ENCODE measurements around the gene EFNA5.
"Not testable (repeated sequence)": the region's sequence is repeated elsewhere in the genome, so short reads cannot be mapped to it uniquely, and the experiment has no call there.

Gene EFNA5

DNA sequence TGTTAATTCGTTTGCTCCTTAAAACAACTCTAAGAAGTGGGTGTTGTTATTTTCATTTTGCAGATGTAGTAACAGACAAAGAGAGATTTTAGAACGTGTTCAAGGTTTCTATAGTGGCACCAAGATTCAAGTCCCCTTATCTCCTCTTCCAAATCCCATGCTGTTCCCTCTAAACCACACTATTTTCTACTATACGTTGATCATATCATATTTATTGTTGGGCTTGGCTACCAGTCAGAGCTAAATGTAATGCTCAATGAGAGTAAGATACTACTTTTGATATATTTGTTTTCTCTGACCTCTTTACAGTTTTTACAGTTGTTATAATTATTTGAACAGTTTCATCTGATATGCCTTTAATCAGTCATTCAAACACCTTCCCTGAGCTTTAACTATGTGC is 212.9 kb downstream of the EFNA5 start:
- DNase-seq: no peak
- in situ Hi-C loops (cut with MboI; ENCODE audit: low pct_unique_long_range_greater_than_20kb, low sequenced_read_pairs): no loop called here

GRCh38 chr5:107457138-107457537 is 213.6 kb downstream of the EFNA5 start:
- in situ Hi-C loops (cut with MboI; ENCODE audit: low pct_unique_long_range_greater_than_20kb, low sequenced_read_pairs): no loop called here
- DNase-seq: no peak

GRCh38 chr5:107456281-107456715 is 214.4 kb downstream of the EFNA5 start:
- in situ Hi-C loops (cut with MboI; ENCODE audit: low pct_unique_long_range_greater_than_20kb, low sequenced_read_pairs): no loop called here
- DNase-seq: no peak

DNA sequence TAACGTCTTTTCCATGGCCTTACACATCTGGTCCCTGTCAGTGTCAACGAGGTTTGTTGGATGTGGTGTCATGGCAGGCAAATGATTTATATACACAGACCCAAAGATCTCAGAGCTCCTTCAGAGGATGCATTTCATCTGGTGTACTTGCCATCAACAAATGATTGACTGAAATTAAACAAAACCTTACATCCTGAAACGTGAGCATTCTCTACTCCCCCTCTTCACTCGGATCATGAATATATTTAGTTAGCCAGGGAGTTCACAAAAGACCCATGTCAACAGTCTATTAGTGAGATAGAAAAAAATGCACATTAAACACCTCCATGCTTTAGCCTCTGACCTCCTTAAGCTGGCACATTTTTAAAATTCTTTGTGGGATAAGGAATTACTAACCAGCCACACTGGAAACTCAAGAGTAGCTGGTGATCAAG is 215.6 kb downstream of the EFNA5 start:
- in situ Hi-C loops (cut with MboI; ENCODE audit: low pct_unique_long_range_greater_than_20kb, low sequenced_read_pairs): no loop called here
- no peak for DNase-seq

- in situ Hi-C loops (cut with MboI; ENCODE audit: low pct_unique_long_range_greater_than_20kb, low sequenced_read_pairs); DNase-seq: not testable (repeated sequence)
Observed at GRCh38 chr5:107451827-107452226, 218.9 kb downstream of the EFNA5 start.

DNA sequence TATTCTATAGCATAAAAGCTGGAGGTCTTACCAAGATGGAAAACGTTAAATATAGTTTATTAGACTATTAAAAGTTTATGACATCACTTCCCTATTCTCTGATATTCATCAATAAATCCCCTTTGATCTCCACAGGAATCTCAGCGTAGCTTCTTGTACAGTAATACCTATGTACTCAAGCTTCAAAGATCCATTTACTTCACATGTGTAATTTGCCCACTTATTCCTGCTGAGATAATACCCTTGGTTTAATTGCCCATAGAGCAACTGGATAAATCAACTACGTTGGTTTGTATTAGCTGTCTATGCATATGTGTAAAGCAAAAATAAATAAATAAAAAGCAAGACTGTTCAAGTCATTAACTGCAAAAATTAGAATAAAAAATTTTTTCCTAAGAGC is 219.7 kb downstream of the EFNA5 start:
- DNase-seq: no peak
- in situ Hi-C loops (cut with MboI; ENCODE audit: low pct_unique_long_range_greater_than_20kb, low sequenced_read_pairs): no loop called here

GRCh38 chr5:107450531-107450930 is 220.2 kb downstream of the EFNA5 start:
- in situ Hi-C loops (cut with MboI; ENCODE audit: low pct_unique_long_range_greater_than_20kb, low sequenced_read_pairs): no loop called here

GRCh38 chr5:107449369-107449768 is 221.4 kb downstream of the EFNA5 start:
- in situ Hi-C loops (cut with MboI; ENCODE audit: low pct_unique_long_range_greater_than_20kb, low sequenced_read_pairs): no loop called here
- no peak for DNase-seq

More at GRCh38 chr5:107450531-107450930, 220.2 kb downstream of the EFNA5 start:
- DNase-seq: no peak

DNA sequence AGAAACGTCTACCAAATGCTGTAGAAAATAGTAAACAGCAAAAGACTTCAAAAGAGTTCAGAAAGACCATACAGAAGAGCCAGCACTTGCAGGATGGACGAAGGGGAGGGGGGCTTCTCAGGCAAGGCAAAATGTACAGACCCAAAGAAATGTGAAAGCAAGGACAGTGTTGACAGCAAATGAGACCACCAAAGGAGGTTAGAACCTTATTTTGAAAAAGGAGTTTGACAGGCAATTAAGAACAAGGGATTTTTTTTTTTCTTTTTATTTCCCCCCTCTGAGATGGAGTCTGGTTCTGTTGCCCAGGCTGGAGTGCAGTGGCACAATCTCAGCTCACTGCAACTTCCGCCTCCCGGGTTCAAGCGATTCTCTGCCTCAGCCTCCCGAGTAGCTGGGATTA is 223.2 kb downstream of the EFNA5 start:
- no peak for DNase-seq
- in situ Hi-C loops (cut with MboI; ENCODE audit: low pct_unique_long_range_greater_than_20kb, low sequenced_read_pairs): no loop called here

- no peak for DNase-seq
- in situ Hi-C loops (cut with MboI; ENCODE audit: low pct_unique_long_range_greater_than_20kb, low sequenced_read_pairs): no loop called here
Observed at GRCh38 chr5:107446972-107447371, 223.8 kb downstream of the EFNA5 start.

GRCh38 chr5:107444300-107444699 is 226.4 kb downstream of the EFNA5 start:
- no peak for DNase-seq
- in situ Hi-C loops (cut with MboI; ENCODE audit: low pct_unique_long_range_greater_than_20kb, low sequenced_read_pairs): no loop called here

DNA sequence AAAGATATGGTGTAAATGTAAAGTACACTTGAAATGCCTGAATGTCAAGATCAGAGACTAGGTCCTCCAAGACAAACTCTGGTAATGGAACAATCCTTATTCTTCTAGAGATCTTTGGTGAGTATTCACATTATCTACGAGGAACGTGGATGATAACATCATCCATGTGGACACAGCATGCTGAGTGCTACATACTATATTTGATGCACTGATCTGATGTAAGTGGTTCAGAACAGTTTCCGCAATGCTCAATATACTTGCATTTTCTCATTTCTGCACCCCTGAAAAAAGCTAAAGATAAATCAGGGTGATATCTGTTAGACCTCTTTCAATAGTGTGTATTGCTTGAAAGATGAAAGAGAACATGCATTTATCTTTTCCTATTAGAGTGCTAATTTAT is 226.8 kb downstream of the EFNA5 start:
- DNase-seq: no peak
- in situ Hi-C loops (cut with MboI; ENCODE audit: low pct_unique_long_range_greater_than_20kb, low sequenced_read_pairs): no loop called here

GRCh38 chr5:107442452-107442851 is 228.3 kb downstream of the EFNA5 start:
- no peak for DNase-seq
- in situ Hi-C loops (cut with MboI; ENCODE audit: low pct_unique_long_range_greater_than_20kb, low sequenced_read_pairs): no loop called here

GRCh38 chr5:107439832-107440231 is 230.9 kb downstream of the EFNA5 start:
- no peak for DNase-seq
- in situ Hi-C loops (cut with MboI; ENCODE audit: low pct_unique_long_range_greater_than_20kb, low sequenced_read_pairs): no loop called here

DNA sequence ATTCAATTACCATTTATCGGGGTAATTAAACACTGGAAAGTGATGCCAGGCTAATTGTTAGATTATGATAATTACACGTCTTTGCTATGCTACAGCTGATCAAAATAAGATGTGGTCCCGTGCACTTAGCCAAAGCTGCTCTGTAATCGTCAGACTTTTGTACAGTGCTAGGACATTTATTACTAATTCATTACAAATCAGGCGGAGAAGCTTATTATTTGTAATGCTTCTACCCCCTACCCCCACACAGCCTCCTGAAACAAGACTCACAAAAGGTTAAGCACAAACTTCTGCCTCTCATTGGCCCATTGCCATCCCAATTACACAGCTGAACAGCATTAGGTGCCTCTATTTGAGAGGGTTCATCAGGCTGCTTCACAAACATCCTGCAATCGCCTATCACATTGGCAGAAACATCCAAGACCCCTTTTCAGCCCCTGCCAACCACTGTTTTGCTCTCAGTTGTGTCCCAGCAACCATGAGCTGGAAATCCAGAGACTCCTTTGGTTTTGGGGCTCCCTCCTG is 232.7 kb downstream of the EFNA5 start:
- in situ Hi-C loops (cut with MboI; ENCODE audit: low pct_unique_long_range_greater_than_20kb, low sequenced_read_pairs): no loop called here
- DNase-seq: no peak

DNA sequence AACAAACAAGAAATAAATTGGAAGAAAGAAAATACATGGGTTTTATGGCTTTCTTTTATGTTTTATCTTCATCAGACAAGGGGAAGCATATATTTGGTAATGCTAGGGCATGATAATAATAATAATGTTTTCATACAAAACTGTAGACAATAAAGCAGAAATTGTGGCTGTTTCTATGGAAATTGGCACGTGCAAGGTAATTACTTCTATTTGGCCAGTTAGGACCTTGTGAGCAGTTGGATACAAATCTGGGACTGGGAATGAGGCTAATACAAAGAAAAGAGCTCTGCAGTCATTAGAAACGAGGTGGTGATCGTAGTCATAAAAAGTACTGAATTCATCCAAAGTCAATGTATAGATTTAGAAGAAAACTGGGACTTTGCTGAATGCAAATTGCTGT is 233.6 kb downstream of the EFNA5 start:
- in situ Hi-C loops (cut with MboI; ENCODE audit: low pct_unique_long_range_greater_than_20kb, low sequenced_read_pairs): no loop called here
- DNase-seq: no peak

DNA sequence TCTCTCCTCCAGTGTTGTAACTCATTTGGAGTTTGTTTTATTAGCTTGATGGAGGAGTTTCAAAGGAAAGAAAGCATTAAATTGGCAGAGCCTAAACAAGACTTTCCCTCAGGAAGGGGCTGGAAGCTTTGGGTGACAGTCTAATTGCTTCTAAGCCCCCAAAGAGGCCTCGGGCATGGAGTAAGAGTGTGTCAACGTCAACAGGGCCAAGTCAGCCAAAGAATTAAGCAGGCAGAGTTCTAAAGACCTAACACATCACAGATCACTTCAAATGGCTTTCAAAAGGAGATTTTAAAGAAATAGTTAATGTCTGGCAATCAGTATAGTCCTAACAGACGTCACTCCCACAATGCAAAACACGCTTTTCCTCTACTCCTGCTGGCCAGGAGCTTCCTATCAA is 234.5 kb downstream of the EFNA5 start:
- DNase-seq: no peak
- in situ Hi-C loops (cut with MboI; ENCODE audit: low pct_unique_long_range_greater_than_20kb, low sequenced_read_pairs): no loop called here

- no peak for DNase-seq
- in situ Hi-C loops (cut with MboI; ENCODE audit: low pct_unique_long_range_greater_than_20kb, low sequenced_read_pairs): no loop called here
Observed at GRCh38 chr5:107435061-107435460, 235.7 kb downstream of the EFNA5 start.

- in situ Hi-C loops (cut with MboI; ENCODE audit: low pct_unique_long_range_greater_than_20kb, low sequenced_read_pairs); DNase-seq: not testable (repeated sequence)
Observed at GRCh38 chr5:107433646-107434045, 237.1 kb downstream of the EFNA5 start.

- DNase-seq: no peak
- in situ Hi-C loops (cut with MboI; ENCODE audit: low pct_unique_long_range_greater_than_20kb, low sequenced_read_pairs): no loop called here
Observed at GRCh38 chr5:107431998-107432397, 238.7 kb downstream of the EFNA5 start.

- DNase-seq: no peak
- in situ Hi-C loops (cut with MboI; ENCODE audit: low pct_unique_long_range_greater_than_20kb, low sequenced_read_pairs): no loop called here
Observed at GRCh38 chr5:107431536-107431935, 239.2 kb downstream of the EFNA5 start.

Measured in KBM-7 (cell line).